COR-L47 (cell line): ENCODE results near the gene AGBL4.
"Not testable (repeated sequence)": the region's sequence is repeated elsewhere in the genome, so short reads cannot be mapped to it uniquely, and the experiment has no call there.

Experiments used
- DNase-seq: peaks from one replicate; lab custom pipeline; 2025; lab: John Stamatoyannopoulos, UW

AGBL4 gene

DNA sequence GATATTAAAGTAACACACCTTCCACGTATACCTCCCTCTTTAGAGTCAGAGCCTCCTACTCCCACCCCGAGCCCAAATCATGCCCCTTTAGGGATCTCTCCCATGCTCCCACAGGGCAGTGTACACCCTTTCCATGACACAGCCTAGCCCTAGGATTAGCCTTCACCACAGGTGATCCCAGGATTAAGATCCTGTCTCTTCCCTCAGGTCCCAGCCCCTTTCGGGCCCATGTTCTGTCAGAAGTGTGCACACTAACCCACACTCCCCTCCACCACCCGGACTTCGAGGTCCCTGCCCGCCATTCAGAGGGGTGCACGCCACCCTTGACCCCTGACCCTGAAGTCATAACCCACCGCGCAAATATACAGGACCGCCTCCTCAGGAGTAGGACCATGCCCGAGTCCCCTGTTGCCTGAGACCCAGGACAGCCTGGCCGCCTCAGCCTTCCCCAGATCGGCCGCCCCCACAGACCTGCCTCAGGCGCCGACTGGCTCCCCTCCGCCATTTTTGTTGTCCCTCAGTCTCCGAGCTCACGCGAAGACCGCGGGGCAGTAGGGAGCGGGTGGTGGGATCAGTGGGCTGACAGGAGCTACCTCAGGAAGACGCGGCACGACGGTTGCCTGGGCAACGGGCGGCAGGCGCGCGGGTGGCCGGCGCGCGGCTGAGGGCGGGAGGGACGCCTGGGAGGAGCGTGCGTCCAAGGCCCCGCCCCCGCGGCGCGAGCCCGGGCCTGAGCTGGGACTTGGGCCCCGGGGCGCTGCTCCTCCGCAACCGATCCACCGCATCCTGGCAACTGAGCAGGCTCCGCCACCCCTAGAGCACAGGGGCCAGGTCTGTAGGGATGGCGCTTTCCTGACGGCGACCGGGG, at the start of gene AGBL4:
Gene AGBL4 (minus strand): TSS at position 663 of the 868 bp plus-strand sequence.
- DNase-seq, result peak; percentile 63

DNA sequence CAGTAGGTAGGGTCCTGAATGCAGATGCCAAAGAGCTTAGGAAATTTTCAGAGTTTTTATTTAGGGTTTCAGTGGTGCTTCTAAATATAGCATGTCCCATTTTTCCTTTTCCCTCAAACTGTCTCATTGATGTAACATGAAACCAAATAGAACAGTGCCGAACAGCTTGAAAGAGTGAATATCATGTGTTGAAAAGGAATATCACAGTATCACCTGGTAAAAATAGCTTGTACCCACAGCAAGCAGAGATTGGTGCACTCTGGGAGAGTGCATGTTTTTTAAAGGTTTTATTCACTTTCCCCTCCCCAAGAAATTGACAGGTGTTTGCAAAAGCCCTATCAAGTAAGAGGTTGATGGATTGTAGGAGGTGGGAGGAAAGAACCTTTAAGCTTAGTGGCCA, 43.1 kb upstream of the AGBL4 start:
- DNase-seq, result no peak

DNA sequence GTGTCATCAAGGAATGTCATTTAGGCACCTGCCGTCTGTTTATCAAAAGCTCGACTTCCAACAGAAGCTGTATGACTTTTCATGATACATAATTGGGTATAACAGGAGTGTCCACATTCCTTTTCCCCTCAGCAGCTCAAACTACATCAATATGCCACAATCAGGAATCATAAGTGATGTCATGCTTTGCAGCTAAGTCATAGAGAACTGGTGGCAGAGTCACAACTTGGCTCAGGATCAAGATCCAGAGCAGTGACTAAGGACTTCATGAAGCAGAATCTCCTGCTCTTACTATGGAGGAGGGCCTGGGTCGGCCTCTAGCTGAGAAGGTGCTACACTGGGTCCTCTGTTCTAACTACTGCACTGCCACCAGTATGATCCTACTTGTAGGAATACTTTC, 36.5 kb upstream of the AGBL4 start:
- no peak for DNase-seq

DNA sequence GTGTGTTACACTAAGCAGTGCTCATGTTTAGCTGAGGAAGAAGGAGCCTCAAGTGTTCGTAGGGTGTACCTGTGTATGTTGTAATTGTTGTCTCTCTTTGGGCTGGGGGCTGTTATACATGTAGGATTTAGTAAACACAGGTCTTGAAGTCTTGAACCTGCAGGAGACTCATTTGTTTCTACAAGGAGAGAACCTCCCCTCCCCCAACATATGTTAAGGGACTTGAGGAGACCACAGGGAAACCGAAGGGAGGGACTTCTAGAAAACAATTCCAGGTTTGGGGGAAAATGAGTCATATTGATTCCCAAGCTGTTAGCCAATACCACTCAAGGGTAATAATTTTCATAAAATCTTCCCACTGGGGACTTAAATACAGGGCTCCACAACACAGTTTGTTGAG, 25.0 kb upstream of the AGBL4 start:
- DNase-seq, result no peak

DNA sequence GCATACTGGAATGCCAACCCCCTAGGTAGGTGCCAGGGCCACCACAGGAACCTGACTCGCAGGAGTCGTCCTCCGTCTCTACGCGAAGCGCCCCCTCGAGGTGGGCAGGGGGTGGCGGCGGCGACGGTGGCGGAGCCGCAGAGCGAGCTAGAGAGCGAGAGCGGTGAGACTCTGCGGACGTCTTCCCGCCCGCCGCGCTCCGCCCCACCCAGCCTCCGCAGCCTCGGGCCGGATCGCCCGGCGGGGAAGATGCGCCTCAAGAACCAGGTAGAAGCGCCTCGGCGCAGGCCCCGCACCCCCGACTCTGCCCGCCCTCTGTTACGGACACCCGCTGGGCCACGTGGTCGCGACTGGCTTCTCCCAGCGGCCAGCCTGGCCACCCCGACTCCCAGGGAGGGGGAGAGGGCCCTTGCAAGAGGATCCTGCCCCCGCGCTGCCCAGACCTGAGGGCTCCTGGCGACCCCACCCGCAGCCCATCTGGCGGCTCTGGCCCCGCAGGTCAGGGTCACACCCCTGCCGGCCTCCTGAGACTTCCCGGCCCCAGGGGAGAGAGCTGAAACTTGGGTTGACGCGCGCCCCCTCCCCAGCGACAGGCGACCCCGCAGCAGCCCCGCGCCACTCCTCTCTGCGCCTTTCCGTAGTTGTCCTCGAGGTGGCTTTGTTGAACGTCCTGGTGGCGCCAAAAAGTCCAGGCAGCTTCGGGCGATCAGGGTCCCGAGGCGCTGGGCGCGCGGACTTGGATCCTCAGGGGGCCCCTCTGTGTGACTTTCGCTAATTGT, 24.4 kb upstream of the AGBL4 start:
- DNase-seq, result no peak

DNA sequence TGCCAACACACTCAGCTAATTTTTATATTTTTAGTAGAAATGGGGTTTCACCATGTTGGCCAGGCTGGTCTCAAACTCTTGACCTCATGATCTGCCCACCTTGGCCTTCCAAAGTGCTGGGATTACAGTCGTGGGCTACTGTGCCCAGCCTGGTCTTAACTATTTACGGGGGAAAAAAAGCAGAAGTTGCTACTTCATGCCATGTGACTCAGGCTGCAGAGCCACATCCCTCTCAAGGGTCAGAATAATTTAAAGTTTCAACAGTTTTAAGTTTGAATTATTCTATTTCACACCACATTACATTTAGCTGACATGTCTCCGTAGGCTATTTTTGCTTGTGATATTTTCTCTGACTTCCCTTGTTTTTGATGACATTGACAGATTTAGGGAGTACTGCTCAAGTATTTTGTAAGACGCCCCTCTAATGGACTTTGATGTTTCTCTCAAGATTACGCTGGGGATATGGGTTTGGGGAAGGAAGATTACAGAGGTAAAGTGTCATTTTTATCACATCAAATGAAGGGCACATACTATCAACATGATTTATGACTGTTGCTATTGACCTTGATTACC, 14.6 kb upstream of the AGBL4 start:
- DNase-seq, result no peak

DNA sequence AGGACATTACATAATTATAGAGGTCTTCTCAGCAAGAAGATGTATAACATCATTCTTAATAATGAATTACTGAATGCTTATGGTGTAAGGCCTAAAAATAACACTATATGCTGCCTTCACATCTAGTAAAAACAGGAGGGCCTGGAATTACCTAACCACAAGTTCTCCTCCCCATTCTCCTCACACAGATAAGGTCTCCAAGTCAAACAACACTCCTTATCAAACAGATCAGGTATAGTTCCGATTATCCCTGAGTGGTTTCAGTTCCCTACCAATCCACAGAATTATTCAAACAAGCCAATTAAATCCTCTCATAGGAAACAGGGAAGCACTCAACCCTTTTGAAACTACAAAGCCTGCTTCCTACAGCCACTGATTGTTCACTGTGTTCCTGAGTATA, 4.0 kb upstream of the AGBL4 start:
- no peak for DNase-seq

DNA sequence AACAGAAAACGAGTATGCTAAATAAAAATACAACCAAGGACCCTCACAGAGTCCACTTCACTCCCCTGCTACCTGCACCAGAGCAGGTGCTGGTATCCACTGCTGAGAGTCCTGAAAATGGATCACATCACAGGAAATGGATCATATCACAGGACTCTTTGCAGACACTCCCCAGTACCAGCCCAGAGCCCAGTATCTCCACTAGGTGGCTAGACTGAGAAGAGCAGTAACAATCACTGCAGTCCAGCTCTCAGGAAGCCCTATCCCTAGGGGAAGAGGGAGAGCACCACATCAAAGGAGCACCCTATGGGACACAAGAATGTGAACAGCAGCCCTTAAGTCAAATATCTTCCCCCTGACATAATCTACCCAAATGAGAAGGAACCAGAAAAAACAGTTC, 28.0 kb downstream of the AGBL4 start:
- no peak for DNase-seq

DNA sequence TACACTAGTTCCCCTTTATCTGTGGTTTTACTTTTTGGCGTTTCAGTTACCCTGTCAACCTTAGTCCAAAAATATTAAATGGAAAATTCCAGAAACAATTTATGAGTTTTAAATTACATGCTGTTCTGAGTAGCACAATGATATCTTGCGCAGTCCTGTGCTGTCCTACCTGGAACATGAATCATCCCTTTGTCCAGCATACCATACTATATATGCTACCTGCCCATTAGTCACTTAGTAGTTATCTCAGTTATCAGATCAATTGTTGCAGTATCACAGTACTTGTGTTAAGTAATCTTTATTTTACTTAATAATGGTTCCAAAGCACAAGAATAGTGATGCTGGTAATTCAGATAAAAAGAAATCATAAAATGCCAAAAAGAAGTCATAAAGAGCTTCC, 52.7 kb downstream of the AGBL4 start:
- no peak for DNase-seq

DNA sequence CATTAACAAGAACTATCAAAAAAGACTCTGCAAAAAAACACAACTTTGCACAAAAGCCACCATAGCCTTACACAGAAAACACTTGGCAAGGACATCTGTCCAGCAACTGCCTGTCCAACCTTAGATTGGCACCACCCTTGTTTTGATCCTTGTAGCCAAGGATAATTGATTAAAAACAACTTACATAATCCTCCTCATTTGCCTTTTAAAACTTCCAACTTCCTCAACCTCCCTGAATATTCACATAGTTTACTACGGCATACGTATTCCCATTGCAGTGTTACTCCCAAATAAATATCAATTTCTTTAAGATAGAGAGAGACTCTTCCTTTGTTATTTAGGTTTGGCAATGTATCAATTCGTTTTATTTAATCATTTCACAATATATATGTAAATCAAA, 72.4 kb downstream of the AGBL4 start:
- DNase-seq, result no peak

DNA sequence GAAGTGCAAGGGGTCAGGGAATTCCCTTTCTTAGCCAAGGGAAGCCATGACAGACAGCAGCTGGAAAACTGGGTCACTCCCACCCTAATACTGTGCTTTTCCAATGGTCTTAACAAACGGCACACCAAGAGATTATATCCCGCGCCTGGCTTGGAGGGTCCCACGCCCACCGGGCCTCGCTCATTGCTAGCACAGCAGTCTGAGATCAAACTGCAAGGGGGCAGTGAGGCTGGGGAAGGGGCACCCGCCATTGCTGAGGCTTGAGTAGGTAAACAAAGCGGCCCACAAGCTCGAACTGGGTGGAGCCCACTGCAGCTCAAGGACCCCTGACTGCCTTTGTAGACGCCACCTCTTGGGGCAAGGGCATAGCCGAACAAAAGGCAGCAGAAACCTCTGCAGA, 108.5 kb downstream of the AGBL4 start:
- DNase-seq, result not testable (repeated sequence)

DNA sequence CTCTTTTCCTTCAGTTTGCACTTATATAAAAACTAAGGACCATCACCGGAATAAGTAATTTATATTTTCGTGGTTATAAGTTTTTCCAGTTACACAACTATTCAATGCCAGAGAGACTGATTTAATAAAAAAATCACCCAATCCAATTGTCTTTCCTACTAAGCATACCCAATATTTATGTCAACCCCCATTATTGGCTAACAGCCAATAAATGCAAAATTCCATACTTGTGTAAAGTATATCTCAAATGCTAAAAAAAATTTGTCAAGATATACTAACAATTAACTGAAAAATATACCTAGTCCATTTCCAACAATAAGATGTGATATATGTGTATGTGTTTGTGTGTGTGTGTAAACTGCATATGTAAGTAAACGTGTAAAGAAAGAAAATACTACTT, 117.4 kb downstream of the AGBL4 start:
- DNase-seq, result no peak

DNA sequence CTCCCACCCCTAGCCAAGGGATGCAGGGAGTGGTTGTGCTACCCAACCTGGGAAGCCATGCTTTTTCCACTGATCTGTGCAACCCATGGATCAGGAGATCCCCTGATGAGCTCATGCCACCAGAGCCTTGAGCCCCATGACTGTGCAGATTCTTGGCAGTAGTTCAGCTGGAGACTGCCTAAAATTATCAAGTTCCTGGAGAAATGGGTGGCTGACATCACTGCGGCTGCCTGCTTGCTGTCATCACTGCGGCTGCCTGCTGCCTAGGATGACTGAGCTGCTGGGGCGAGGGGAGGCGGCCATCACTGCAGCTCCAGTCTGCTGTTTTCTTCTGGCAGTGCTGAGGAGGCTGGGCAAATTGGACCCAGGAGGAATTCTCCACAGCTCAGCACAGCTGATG, 159.2 kb downstream of the AGBL4 start:
- no peak for DNase-seq

DNA sequence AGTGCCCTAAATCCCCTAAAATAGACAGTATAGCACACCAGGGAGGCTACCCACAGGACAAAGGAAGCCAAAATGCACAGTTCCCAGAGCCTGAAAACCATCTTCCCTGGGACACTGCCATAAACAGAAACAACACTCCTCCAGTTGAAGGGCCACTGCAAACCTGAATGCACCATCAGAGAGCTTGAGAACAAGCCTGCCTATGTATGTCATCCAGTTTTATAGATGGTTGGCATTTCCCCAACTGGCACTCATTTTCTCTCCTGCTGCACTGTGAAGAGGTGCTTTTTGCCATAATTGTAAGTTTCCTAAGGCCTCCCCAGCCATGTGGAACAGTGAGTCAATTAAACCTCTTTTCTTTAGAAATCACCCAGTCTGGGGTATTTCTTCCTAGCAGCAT, 169.0 kb downstream of the AGBL4 start:
- no peak for DNase-seq

DNA sequence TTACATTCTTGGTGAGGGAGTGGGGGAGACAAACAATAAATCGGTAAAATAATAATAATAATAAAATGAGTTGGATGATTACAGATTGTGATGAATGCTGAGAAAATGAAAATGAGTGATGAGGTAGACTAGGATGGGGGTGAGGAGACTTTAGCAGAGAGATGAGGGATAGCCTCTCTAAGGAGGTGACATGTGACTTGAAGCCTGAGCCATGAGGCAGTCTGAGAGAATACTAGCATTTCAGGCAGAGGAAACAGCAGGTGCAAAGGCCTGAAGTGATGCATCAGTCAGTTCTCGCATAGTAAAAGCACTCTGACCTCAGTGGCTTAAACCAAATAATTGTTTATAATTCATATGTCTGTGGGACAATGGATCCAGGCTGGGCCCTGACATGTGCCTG, 181.2 kb downstream of the AGBL4 start:
- no peak for DNase-seq

DNA sequence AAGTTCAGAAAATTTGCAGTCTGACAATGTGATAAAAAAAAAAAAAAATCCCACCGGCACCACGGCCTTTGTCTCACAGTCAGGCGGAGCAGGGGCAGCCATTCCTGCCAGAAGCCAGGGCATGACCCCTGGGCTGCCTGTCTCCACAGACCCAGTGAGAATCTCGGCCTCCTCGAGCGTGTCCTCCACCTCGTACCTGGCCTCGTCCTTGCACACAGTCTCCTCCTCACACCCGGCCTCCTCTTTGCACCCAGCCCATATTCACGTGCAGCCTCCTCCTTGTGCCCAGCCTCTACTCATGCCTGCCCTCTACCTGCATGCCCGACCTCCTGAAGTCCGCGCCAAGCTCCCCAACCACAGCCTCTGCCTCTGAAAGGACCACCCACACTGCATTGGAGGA, 182.0 kb downstream of the AGBL4 start:
- no peak for DNase-seq

DNA sequence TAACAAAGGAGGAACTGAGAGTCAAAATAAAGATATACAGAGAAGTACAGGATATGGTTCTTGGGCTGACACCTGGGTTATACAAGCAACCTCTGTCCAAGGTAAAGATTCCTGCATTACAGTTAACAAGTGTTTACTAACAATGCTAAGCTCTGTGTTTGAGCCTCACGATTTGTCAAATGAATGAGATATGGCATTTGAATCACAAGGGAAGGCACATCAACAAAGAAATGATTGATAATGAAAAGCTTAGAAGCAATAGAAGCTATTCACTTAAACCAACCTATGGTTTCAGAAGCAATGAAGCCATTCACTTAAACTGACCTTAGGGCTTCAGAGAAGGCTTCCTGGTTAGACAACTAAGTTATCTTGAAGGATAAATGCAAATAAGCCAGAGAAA, 199.5 kb downstream of the AGBL4 start:
- no peak for DNase-seq

DNA sequence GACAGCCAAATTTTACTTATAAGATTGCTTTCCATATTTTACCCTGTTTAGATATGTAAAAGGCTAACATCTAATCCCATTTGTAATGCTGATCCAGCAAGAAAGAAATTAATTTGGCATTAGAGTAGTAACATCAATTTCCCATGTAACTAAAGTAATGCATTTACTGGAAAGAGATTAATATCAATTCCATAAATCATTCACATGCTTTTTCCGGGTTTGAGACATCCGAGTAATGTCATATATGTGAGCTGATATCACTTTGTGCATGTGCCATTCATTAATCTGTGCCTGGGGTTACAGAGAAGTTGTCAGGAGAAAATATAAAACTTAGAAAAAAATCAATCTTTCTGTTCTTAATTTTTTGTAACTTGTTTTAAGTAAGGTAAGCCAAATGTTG, 206.1 kb downstream of the AGBL4 start:
- no peak for DNase-seq

DNA sequence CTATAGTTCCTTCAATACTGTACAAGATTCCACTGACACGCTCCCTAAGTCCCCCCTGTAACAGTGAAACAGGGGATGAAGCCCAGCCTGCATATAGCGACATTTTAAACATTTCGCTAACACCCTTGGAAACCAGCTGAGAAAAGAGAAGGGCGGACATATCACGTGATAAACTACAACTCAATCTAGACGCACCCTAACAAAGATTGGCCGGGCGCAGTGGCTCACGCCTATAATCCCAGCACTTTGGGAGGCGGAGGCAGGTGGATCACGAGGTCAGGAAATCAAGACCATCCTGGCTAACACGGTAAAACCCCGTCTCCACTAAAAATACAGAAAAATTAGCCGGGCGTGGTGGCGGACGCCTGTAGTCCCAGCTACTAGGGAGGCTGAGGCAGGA, 236.7 kb downstream of the AGBL4 start:
- DNase-seq, result not testable (repeated sequence)

DNA sequence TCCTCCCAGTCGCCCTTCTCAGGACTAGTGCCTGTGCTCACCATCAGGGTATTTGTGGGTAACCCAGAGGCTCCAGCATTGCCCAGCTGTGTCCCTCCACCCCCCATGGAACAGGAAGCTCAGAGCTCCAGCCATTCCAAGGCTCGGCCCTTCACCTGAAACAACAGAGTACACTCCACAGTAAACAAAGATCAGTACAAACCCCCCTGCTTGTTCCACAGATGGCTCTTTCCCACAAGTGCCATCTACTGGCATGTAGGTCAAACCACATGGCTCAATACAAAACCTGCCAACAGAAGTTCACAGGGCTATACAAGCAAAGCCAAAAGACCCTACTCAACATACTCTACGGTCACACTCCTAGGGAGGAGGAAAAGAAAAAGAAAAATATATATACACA, 258.7 kb downstream of the AGBL4 start:
- peak; percentile 14 for DNase-seq

DNA sequence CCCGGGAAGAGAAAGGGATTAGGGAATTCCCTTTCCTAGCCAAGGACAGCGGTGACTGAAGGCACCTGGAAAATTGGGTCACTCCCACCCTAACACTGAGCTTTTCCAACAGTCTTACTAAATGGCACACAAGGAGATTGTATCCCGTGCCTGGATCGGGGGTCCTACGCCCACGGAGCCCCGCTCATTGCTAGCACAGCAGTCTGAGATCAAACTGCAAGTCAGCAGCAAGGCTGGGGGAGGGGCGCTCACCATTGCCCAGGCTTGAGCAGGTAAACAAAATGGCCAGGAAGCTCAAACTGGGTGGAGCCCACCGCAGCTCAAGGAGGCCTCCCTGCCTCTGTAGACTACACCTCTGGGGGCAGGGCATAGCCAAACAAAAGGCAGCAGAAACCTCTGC, 285.6 kb downstream of the AGBL4 start:
- DNase-seq, result not testable (repeated sequence)

DNA sequence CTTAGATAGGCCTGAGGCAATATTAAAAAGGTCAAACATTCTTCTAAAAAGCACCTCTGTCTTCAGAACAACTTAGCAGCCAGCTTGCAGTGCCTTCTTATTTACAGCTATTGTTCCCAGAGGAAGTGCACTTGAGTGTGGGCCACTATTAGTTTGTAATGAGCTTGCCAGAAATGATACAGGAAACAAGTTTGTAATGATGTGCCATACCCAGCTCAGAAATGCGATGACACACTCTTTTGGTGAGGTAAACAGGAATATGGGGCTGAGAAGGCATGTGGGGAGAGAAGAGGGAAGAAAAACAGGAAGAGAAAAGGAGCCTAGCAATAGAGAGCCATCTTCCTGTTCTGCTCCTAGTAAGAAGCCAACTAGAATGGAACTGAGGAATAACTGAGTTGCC, 295.4 kb downstream of the AGBL4 start:
- DNase-seq, result no peak

DNA sequence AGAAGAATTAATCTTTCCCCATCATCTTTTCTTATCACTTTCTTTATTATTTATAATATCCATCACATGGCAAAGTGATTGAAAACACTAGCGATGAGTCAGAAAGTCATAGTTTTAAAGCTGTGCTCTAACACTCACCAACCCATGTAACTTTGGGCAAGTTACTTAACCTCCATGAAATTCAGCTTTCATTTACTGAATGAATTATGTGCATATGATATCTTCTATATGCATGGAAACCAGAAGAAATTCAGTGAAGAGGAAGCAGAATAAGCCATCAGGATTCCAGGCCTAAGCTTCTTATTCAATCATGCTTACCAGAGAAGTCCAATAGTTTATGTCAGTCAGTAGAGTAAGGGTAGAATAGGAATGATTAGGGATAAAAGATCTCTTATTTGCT, 300.1 kb downstream of the AGBL4 start:
- DNase-seq, result no peak
